Psoas muscle (tissue), 8 donors: Measurements from ENCODE around the gene HK1. TPM values are rescaled to one million over a fixed set of nuclear protein-coding genes. Genes with fewer than 3 reads are reported as not detected.
A peak's percentile ranks its signal among the peaks of the same experiment; 100 is the strongest.

Experiments used
- ATAC-seq, 4 donors: fragments of 200-7000 bp; cut with Tn5 transposase; one replicate each; pipeline ENCODE4 v1.9.1; 2020; ENCODE audit warnings: moderate library complexity in 3 of 4, mild to moderate bottlenecking in 2 of 4
- DNase-seq, 2 donors: peaks; one replicate each; pipeline ENCODE4 v3.0.0-alpha.2; 2020
- H3K27ac ChIP-seq: fragments of 200-600 bp; one replicate; pipeline ENCODE4 v1.8.0; 2022
- H3K27me3 ChIP-seq, 3 donors: fragments of 200-600 bp in 1 of 3; one replicate each; pipeline versions ENCODE4 v1.6.1 to v1.8.0; 2013 to 2022; ENCODE audit warnings: low read length in 2 of 3, mild to moderate bottlenecking in 2 of 3, moderate library complexity in 1 of 3; ENCODE audit not compliant: insufficient read depth in 3 of 3
- H3K36me3 ChIP-seq, 2 donors: fragments of 200-600 bp in 1 of 2; one replicate each; pipeline versions ENCODE4 v1.6.1 to v1.8.0; 2013 to 2022; ENCODE audit warnings: low read depth in 1 of 2, mild to moderate bottlenecking in 1 of 2, moderate library complexity in 1 of 2; ENCODE audit not compliant: insufficient read depth in 1 of 2
- H3K4me1 ChIP-seq: fragments of 200-600 bp; one replicate; pipeline ENCODE4 v1.8.0; 2022
- H3K4me3 ChIP-seq: fragments of 200-600 bp; one replicate; pipeline ENCODE4 v1.8.0; 2022; ENCODE audit warnings: mild to moderate bottlenecking
- H3K9me3 ChIP-seq: fragments of 200-600 bp; one replicate; pipeline ENCODE4 v1.8.0; 2022
- CTCF ChIP-seq: fragments of 200-600 bp; IDR thresholded peaks from one replicate; pipeline ENCODE4 v1.8.0; 2022; ENCODE audit warnings: antibody characterized with exemption
- WGBS, 3 donors: extraction: QIAGEN DNeasy Blood & Tissue Kit; methylation state at CpG; one replicate each; pipeline versions ENCODE4 v1.1.6 to v1.1.7; 2013; 5-methylcytosine and 5-hydroxymethylcytosine counted together
- intact Hi-C, 2 donors: fragments of 100-400 bp; cut with DNase I; formaldehyde crosslinking; loops; one replicate each; pipeline versions ENCODE4 v1.11.0 to v1.14.2; 2022
- polyA plus RNA-seq, 3 donors: library from polyadenylated mRNA; stranded (reverse); fragments of 200-250 nt; gene quantifications; one replicate each; pipeline ENCODE4 v1.2.3, GENCODE V29; 2013
- total RNA-seq, 4 donors: library from RNA; stranded (reverse); fragmentation: NEBNext Ultra II Directional in 2 of 4; extraction: Animal tissue kit (Norgen Biotek cat#: 25700) in 2 of 4; gene quantifications; one replicate each; pipeline versions ENCODE4 v1.2.1 to v1.2.4, GENCODE V29; 2021 to 2023
- donor health status: healthy with polysubstance abuse.
- donor health status: DM: no; HTN: no; CAD: no; lungs with moderate emphysema.
- donor health status: Bipolar disorder and iron deficiency.
- donor health status: healthy.
- donor health status: DM: yes; HTN: yes; CAD: no.
- donor health status: DM: no; HTN: no; CAD: no.
- donor health status: DM: no; HTN: no; CAD: no.
- donor health status: DM: yes; HTN: yes; CAD: no.

The HK1 gene
- total and polyA plus RNA-seq, 7 donors = 134 to 336 (median 254) TPM

DNA sequence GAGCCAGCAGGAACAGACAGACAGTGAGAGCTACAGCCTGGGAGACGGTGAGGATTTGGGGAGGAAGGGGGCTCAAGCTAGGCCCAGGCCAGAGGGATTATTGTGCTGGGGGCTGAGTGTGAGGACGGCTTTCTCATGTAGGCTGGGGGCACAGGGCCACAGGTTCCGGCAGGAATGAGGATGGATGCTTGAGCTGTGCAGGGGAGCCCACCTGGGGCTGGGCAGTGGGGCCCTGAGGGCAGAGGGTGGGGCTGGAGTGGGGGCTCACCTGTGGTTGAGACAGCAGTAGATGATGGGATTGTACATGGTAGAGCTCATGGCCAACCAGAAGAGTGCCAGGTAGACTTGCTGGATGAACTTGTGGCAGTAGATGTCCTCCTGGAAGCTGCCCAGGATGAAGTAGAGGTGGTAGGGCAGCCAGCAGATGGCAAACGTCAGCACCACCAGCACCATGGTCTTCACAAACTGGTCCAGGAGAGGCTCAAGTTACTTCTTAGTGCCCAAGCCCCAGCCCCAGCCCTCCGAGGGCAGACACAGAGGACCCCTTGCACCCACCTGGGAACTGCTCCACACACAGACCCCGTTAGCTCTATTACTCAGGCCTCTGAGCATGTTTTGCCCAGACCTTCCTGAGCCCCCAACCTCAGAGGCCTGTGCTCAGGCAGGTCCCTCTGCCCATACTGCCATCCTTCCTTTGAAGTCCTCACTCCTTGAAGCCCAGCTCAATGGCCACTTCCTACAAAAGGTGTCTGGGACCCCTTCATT is 128.7 kb downstream of the HK1 start:
- H3K4me1 ChIP-seq = peaks cover 21% of the 10 kb centered on the region
- no peak overlapping the region for H3K4me3 ChIP-seq
- H3K36me3 ChIP-seq = peaks cover 0 to 35% of the 10 kb centered on the region in 2 donors
- intact Hi-C loops = loop anchor here in 1 of 2 donors (5.0 kb wide), 1 partner anchor 170 kb away; no protein-coding TSS in a partner anchor
- no peak for DNase-seq
- H3K27me3 ChIP-seq = no peaks in the 10 kb centered on the region
- TF ChIP-seq CTCF = no peak
- no peaks in the 10 kb centered on the region for H3K9me3 ChIP-seq
- WGBS, 3 donors = 53 to 73% (median 55%) methylated on average over 6 of the region's 6 CpGs
- peak overlapping the region; percentile 92 for H3K27ac ChIP-seq
- ATAC-seq = no peak

- H3K4me1 ChIP-seq = peaks cover 21% of the 10 kb centered on the region
- DNase-seq (no peak), ATAC-seq (peak in 2 of 4 donors; percentile 3 to 21)
- peak; percentile 26 for TF ChIP-seq CTCF
- peak overlapping the region; percentile 92 for H3K27ac ChIP-seq
- H3K4me3 ChIP-seq = peak overlapping the region; percentile 46
- H3K36me3 ChIP-seq = peaks cover 0 to 28% of the 10 kb centered on the region in 2 donors
- no peaks in the 10 kb centered on the region for H3K9me3 ChIP-seq
- 61 to 66% (median 66%) methylated on average over 14 of the region's 14 CpGs for WGBS, 3 donors
- H3K27me3 ChIP-seq = no peaks in the 10 kb centered on the region
- intact Hi-C loops = loop anchor here in 1 of 2 donors (5.0 kb wide), 1 partner anchor 170 kb away; no protein-coding TSS in a partner anchor
These were observed 129.5 kb downstream of the HK1 start for GRCh38 chr10:69407621-69408301.

DNA sequence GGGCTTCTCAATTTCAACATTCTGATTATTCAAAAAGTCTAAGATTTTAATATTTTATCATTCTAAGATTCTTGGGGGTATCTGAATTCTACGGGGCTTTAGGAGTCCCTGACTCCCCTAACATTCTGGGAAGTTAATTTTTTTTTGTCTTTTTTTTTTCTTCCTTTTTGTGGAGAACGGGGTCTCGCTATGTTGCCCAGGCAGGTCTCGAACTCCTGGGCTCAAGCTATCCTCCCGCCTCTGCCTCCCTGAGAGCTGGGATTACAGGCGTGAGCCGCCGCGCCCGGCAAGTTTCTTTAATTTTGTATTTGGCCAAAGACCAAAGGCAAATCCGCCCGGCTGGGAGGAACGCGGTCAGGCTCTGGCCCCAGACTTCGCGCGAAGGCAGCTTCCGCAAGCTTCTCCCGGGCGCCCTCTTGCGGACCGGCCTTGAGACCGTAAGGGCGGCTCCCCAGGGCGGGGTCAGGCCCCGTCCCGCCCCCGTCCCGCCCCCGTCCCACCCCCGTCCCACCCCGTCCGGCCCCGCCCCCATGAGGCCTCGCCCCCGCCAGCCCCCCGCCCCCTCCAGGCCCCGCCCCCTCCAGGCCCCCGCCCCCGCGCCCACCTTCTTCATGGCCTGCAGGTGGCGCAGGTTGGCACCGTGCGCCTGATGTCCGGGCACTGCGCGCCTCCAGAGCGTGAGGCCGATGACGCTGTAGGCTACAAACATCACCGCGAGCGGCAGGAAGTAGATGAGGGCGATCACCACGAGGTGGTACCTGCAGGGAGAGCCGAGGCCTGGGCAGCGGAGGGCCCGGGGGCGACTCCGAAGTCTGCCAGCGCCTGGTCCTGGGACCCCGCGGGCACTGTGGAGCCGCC is 130.3 kb downstream of the HK1 start:
- Histone ChIP-seq H3K36me3 (peaks cover 0 to 20% of the 10 kb centered on the region in 2 donors), H3K4me1 (peaks cover 21% of the 10 kb centered on the region), H3K27me3 (no peaks in the 10 kb centered on the region), H3K9me3 (no peaks in the 10 kb centered on the region), H3K27ac (peak overlapping the region; percentile 92), H3K4me3 (peak overlapping the region; percentile 58)
- intact Hi-C loops = loop anchor here in 1 of 2 donors (5.0 kb wide), 1 partner anchor 171 kb away; no protein-coding TSS in a partner anchor
- 2 to 4% (median 3%) methylated on average over 45 to 59 of the region's 64 CpGs for WGBS, 3 donors
- ATAC-seq = peak; percentile 84 to 89 (median 88)
- TF ChIP-seq CTCF = peak; percentile 84
- DNase-seq = peak; percentile 94 to 98

DNA sequence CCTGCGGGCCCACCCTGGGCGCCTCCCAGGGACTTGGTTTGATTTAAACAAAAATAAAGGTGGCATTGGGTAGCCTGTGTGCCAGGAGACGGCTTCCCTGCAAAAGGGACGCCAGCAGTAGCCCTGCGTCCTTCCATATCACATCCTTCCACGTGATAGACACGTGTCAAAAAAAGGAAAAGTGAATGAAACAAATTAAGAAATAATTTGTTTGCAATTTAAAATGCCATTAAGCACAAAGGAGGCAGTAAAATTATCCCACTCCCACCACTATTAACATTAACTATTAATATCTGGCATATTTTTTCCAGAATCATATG is 130.8 kb downstream of the HK1 start:
- H3K27ac ChIP-seq = peak overlapping the region; percentile 92
- ATAC-seq (no peak), DNase-seq (no peak)
- WGBS, 3 donors = 5 to 6% (median 5%) methylated on average over 7 of the region's 7 CpGs
- H3K4me3 ChIP-seq = peak overlapping the region; percentile 58
- H3K27me3 ChIP-seq = no peaks in the 10 kb centered on the region
- H3K4me1 ChIP-seq = peaks cover 21% of the 10 kb centered on the region
- H3K36me3 ChIP-seq = peaks cover 0 to 14% of the 10 kb centered on the region in 2 donors
- intact Hi-C loops = loop anchor here in 1 of 2 donors (5.0 kb wide), 1 partner anchor 172 kb away; no protein-coding TSS in a partner anchor
- no peaks in the 10 kb centered on the region for H3K9me3 ChIP-seq
- no peak for TF ChIP-seq CTCF
